Thyroid gland (tissue), 4 donors: ENCODE results near the gene MYO5A.

Experiments
- CTCF ChIP-seq, 6 experiments: fragments of 200-600 bp in 3 of 6; fragments of 450-650 bp in 3 of 6; sonication (generic) in 3 of 6; IDR thresholded peaks; one replicate each; pipeline ENCODE4 v1.5.1; 2016 to 2019; ENCODE audit warnings: antibody characterized with exemption in 6 of 6, mild to moderate bottlenecking in 2 of 6, inconsistent platforms in 1 of 6, moderate library complexity in 1 of 6
- POLR2A ChIP-seq, 2 donors: fragments of 450-650 bp; IDR thresholded peaks; one replicate each; pipeline ENCODE4 v1.6.1; 2017; ENCODE audit warnings: antibody characterized with exemption in 2 of 2, mild to moderate bottlenecking in 2 of 2, moderate library complexity in 1 of 2

GRCh38 chr15:52511084-52511483 is 17.6 kb downstream of the MYO5A start:
- TF ChIP-seq CTCF (IDR thresholded peaks at IDR 0.05) (no peak), POLR2A (IDR thresholded peaks at IDR 0.05) (no peak)
